Neuronal stem cell (in vitro differentiated cells): ENCODE results near the gene MZT2B.
"Not testable (repeated sequence)": the region's sequence is repeated elsewhere in the genome, so short reads cannot be mapped to it uniquely, and the experiment has no call there.

Source experiments
- DNase-seq: peaks from one replicate; pipeline ENCODE4 v3.0.0-alpha.2; 2013; ENCODE audit warnings: low spot score
- H2AFZ ChIP-seq: one replicate; pipeline ENCODE4 v1.6.1; 2013; ENCODE audit warnings: mild to moderate bottlenecking, low read length, inconsistent platforms
- H2AK5ac ChIP-seq: 2 replicates; pipeline ENCODE4 v1.6.1; 2013; ENCODE audit warnings: low read depth, mild to moderate bottlenecking, inconsistent platforms, low read length, moderate library complexity, mixed read lengths
- H2BK120ac ChIP-seq: 2 replicates; pipeline ENCODE4 v1.6.1; 2013; ENCODE audit warnings: low read depth, mild to moderate bottlenecking, inconsistent platforms, low read length, moderate library complexity, mixed read lengths
- H2BK12ac ChIP-seq: one replicate; pipeline ENCODE4 v1.6.1; 2013; ENCODE audit warnings: low read length, inconsistent platforms
- H2BK15ac ChIP-seq: 2 replicates; pipeline ENCODE4 v1.6.1; 2013; ENCODE audit warnings: mild to moderate bottlenecking, low read length, inconsistent platforms, mixed read lengths
- H2BK5ac ChIP-seq: one replicate; pipeline ENCODE4 v1.6.1; 2013; ENCODE audit warnings: inconsistent platforms, mild to moderate bottlenecking, low read length, moderate library complexity
- H3K14ac ChIP-seq: one replicate; pipeline ENCODE4 v1.6.1; 2013; ENCODE audit warnings: low read length, inconsistent platforms
- H3K18ac ChIP-seq: 2 replicates; pipeline ENCODE4 v1.6.1; 2013; ENCODE audit warnings: low read length, inconsistent platforms
- H3K23ac ChIP-seq: 2 replicates; pipeline ENCODE4 v1.6.1; 2013; ENCODE audit warnings: low read depth, mild to moderate bottlenecking, mixed read lengths, low read length, inconsistent platforms; ENCODE audit not compliant: poor library complexity
- H3K27ac ChIP-seq: replicated peaks from 3 replicates; pipeline ENCODE4 v1.5.1; 2013; ENCODE audit warnings: low read length, inconsistent platforms
- H3K27me3 ChIP-seq, 3 experiments: 2 replicates each; pipeline ENCODE4 v1.6.1; 2013; ENCODE audit warnings: low read length in 3 of 3, mild to moderate bottlenecking in 2 of 3, inconsistent platforms in 1 of 3, low read depth in 1 of 3, mixed read lengths in 1 of 3, moderate library complexity in 1 of 3; ENCODE audit not compliant: control insufficient read depth in 3 of 3, insufficient read depth in 3 of 3
- H3K36me3 ChIP-seq, 2 donors: replicated peaks in 1 of 2; 2 replicates each; pipeline ENCODE4 v1.6.1; 2013; ENCODE audit warnings: low read length in 2 of 2; ENCODE audit not compliant: control insufficient read depth in 2 of 2, insufficient read depth in 2 of 2
- H3K4ac ChIP-seq: 2 replicates; pipeline ENCODE4 v1.6.1; 2013; ENCODE audit warnings: inconsistent platforms, mild to moderate bottlenecking, low read length, moderate library complexity
- H3K4me1 ChIP-seq, 2 donors: 1 replicate in 1 of 2; 2 replicates in 1 of 2; pipeline ENCODE4 v1.6.1; 2013; ENCODE audit warnings: low read length in 2 of 2, low read depth in 1 of 2; ENCODE audit not compliant: control insufficient read depth in 2 of 2, insufficient read depth in 1 of 2
- H3K4me2 ChIP-seq: one replicate; pipeline ENCODE4 v1.6.1; 2013; ENCODE audit warnings: mild to moderate bottlenecking, low read length, inconsistent platforms; ENCODE audit not compliant: insufficient read depth, poor library complexity, severe bottlenecking
- H3K4me3 ChIP-seq, 2 donors: 2 replicates each; pipeline ENCODE4 v1.5.1; 2013; ENCODE audit warnings: low read length in 2 of 2, mild to moderate bottlenecking in 2 of 2, inconsistent platforms in 1 of 2, moderate library complexity in 1 of 2
- H3K79me1 ChIP-seq: one replicate; pipeline ENCODE4 v1.6.1; 2013; ENCODE audit warnings: low read depth, mild to moderate bottlenecking, inconsistent platforms, low read length, moderate library complexity
- H3K9ac ChIP-seq: one replicate; pipeline ENCODE4 v1.6.1; 2013; ENCODE audit warnings: mild to moderate bottlenecking, low read depth, low read length, inconsistent platforms; ENCODE audit not compliant: poor library complexity
- H3K9me3 ChIP-seq, 2 donors: replicated peaks in 1 of 2; 2 replicates each; pipeline versions ENCODE3 to v1.6.1; 2013; ENCODE audit warnings: low read length in 2 of 2, mild to moderate bottlenecking in 2 of 2, inconsistent platforms in 1 of 2, low read depth in 1 of 2, mixed read lengths in 1 of 2, moderate library complexity in 1 of 2; ENCODE audit not compliant: control insufficient read depth in 2 of 2, insufficient read depth in 1 of 2
- H4K8ac ChIP-seq: one replicate; pipeline ENCODE4 v1.6.1; 2013; ENCODE audit warnings: low read depth, mild to moderate bottlenecking, inconsistent platforms, low read length, moderate library complexity
- H4K91ac ChIP-seq: one replicate; pipeline ENCODE4 v1.6.1; 2013; ENCODE audit warnings: low read length, low read depth, mild to moderate bottlenecking, inconsistent platforms; ENCODE audit not compliant: poor library complexity
- WGBS, 2 donors: extraction: QIAGEN DNeasy Blood & Tissue Kit; methylation state at CpG; one replicate each; pipeline ENCODE4 v1.1.7; 2013; ENCODE audit warnings: missing lambda C conversion rate in 2 of 2, mixed read lengths in 1 of 2; ENCODE audit not compliant: insufficient read length in 2 of 2, insufficient replicate concordance in 1 of 2; ENCODE audit errors: extremely low coverage in 2 of 2; 5-methylcytosine and 5-hydroxymethylcytosine counted together

The MZT2B gene

GRCh38 chr2:130140516-130140915, 41.5 kb upstream of the MZT2B start:
- H4K8ac ChIP-seq, H3K27me3 ChIP-seq, H2BK15ac ChIP-seq, H2BK5ac ChIP-seq, H3K18ac ChIP-seq, H3K23ac ChIP-seq, H2AFZ ChIP-seq, H3K9ac ChIP-seq, H3K4ac ChIP-seq, H3K79me1 ChIP-seq, H3K14ac ChIP-seq, H2AK5ac ChIP-seq, H3K4me1 ChIP-seq, H2BK120ac ChIP-seq, H3K4me3 ChIP-seq, H2BK12ac ChIP-seq, H4K91ac ChIP-seq, DNase-seq, H3K36me3 ChIP-seq, H3K27ac ChIP-seq, H3K9me3 ChIP-seq, H3K4me2 ChIP-seq: not testable (repeated sequence)
- no CpG with 5 or more reads among the region's 7 CpGs for WGBS, 2 donors

GRCh38 chr2:130141002-130141401, 41.1 kb upstream of the MZT2B start:
- not testable (repeated sequence) for H3K4me2 ChIP-seq, H3K4ac ChIP-seq, H3K9me3 ChIP-seq, H2BK5ac ChIP-seq, H3K27ac ChIP-seq, H3K23ac ChIP-seq, H2BK15ac ChIP-seq, H2BK120ac ChIP-seq, H2AFZ ChIP-seq, H3K79me1 ChIP-seq, H2BK12ac ChIP-seq, H3K27me3 ChIP-seq, H4K91ac ChIP-seq, H3K9ac ChIP-seq, H3K14ac ChIP-seq, H3K36me3 ChIP-seq, H4K8ac ChIP-seq, H2AK5ac ChIP-seq, H3K4me3 ChIP-seq, DNase-seq, H3K4me1 ChIP-seq, H3K18ac ChIP-seq
- WGBS, 2 donors, result no CpG with 5 or more reads among the region's 6 CpGs

- H3K36me3 ChIP-seq, H3K14ac ChIP-seq, H2BK5ac ChIP-seq, H2BK12ac ChIP-seq, H3K9me3 ChIP-seq, DNase-seq, H3K4me2 ChIP-seq, H3K4me3 ChIP-seq, H3K23ac ChIP-seq, H4K8ac ChIP-seq, H3K4ac ChIP-seq, H3K4me1 ChIP-seq, H2AK5ac ChIP-seq, H3K9ac ChIP-seq, H3K27ac ChIP-seq, H2AFZ ChIP-seq, H2BK15ac ChIP-seq, H3K79me1 ChIP-seq, H4K91ac ChIP-seq, H3K18ac ChIP-seq, H2BK120ac ChIP-seq, H3K27me3 ChIP-seq: not testable (repeated sequence)
- no CpG with 5 or more reads among the region's 22 CpGs for WGBS, 2 donors
These were observed 40.3 kb upstream of the MZT2B start for GRCh38 chr2:130141645-130142370.

- H3K79me1 ChIP-seq, H2AFZ ChIP-seq, H3K27me3 ChIP-seq, H2BK15ac ChIP-seq, H3K14ac ChIP-seq, H3K4me1 ChIP-seq, H3K36me3 ChIP-seq, H2BK120ac ChIP-seq, H3K18ac ChIP-seq, H3K9me3 ChIP-seq, H3K23ac ChIP-seq, H2AK5ac ChIP-seq, H3K4me2 ChIP-seq, H3K4me3 ChIP-seq, H3K27ac ChIP-seq, H3K9ac ChIP-seq, H3K4ac ChIP-seq, H4K91ac ChIP-seq, H4K8ac ChIP-seq, DNase-seq: not testable (repeated sequence)
- peak overlapping the region; percentile 58 for H2BK12ac ChIP-seq
- H2BK5ac ChIP-seq, result peak overlapping the region; percentile 22
- no CpG with 5 or more reads among the region's 13 CpGs for WGBS, 2 donors
These were observed 39.4 kb upstream of the MZT2B start for GRCh38 chr2:130142396-130143265.
